DND-41 (cell line): ENCODE results near the gene GPR42.

Experiments
- ATAC-seq: fragments of 200-7000 bp; cut with Tn5 transposase; 3 replicates; pipeline ENCODE4 v1.9.1; 2021; ENCODE audit warnings: low read depth; ENCODE audit not compliant: insufficient read depth
- DNase-seq: peaks from one replicate; pipeline ENCODE4 v3.0.0-alpha.2; 2020
- H2AFZ ChIP-seq: 2 replicates; pipeline ENCODE4 v1.6.0; 2012; ENCODE audit warnings: low read depth, low read length
- H3K27ac ChIP-seq: 2 replicates; pipeline ENCODE4 v1.5.1; 2012; ENCODE audit warnings: low read length, inconsistent platforms
- H3K27me3 ChIP-seq: fragments of 200-600 bp; sonication (generic); 2 replicates; pipeline ENCODE4 v1.6.0; 2012; ENCODE audit warnings: low read length, mild to moderate bottlenecking, inconsistent platforms; ENCODE audit not compliant: insufficient read depth, poor library complexity
- H3K36me3 ChIP-seq: 2 replicates; pipeline ENCODE4 v1.5.1; 2012; ENCODE audit warnings: low read length, inconsistent platforms; ENCODE audit not compliant: insufficient read depth
- H3K4me1 ChIP-seq: 2 replicates; pipeline ENCODE4 v1.5.1; 2012; ENCODE audit warnings: mild to moderate bottlenecking, low read length; ENCODE audit not compliant: insufficient read depth
- H3K4me2 ChIP-seq: 2 replicates; pipeline ENCODE4 v1.6.0; 2012; ENCODE audit warnings: mild to moderate bottlenecking, moderate library complexity, low read length, inconsistent platforms; ENCODE audit not compliant: insufficient read depth
- H3K4me3 ChIP-seq, 2 experiments: fragments of 200-600 bp in 1 of 2; shearing (Covaris generic) in 1 of 2; 2 replicates each; pipeline ENCODE4 v1.5.1; 2012 to 2016; ENCODE audit warnings: inconsistent platforms in 2 of 2, low read length in 2 of 2, mild to moderate bottlenecking in 2 of 2, low read depth in 1 of 2, moderate library complexity in 1 of 2
- H3K79me2 ChIP-seq: 2 replicates; pipeline ENCODE4 v1.6.0; 2012; ENCODE audit warnings: low read length, inconsistent platforms; ENCODE audit not compliant: insufficient read depth
- H3K9ac ChIP-seq: 2 replicates; pipeline ENCODE4 v1.6.0; 2012; ENCODE audit warnings: low read depth, mild to moderate bottlenecking, inconsistent platforms, low read length, moderate library complexity
- H3K9me3 ChIP-seq: 2 replicates; pipeline ENCODE4 v1.5.1; 2012; ENCODE audit warnings: low read length, moderate library complexity, mild to moderate bottlenecking, inconsistent platforms; ENCODE audit not compliant: insufficient read depth, severe bottlenecking
- H4K20me1 ChIP-seq: 2 replicates; pipeline ENCODE4 v1.6.0; 2012; ENCODE audit warnings: low read length; ENCODE audit not compliant: insufficient read depth
- CTCF ChIP-seq: IDR thresholded peaks from 2 replicates; pipeline ENCODE4 v1.5.1; 2012; ENCODE audit warnings: borderline replicate concordance, low read length, moderate library complexity, mild to moderate bottlenecking; ENCODE audit not compliant: poor library complexity, severe bottlenecking; ENCODE audit errors: extremely low read depth
- EZH2 ChIP-seq: IDR thresholded peaks from 3 replicates; pipeline ENCODE4 v1.6.1; 2012; ENCODE audit warnings: borderline replicate concordance, low read depth, mild to moderate bottlenecking, moderate library complexity, low read length, inconsistent platforms; ENCODE audit not compliant: severe bottlenecking

Gene GPR42

GRCh38 chr19:35419046-35419445 lies 48.2 kb downstream of the GPR42 start:
- Histone ChIP-seq H3K4me2 (no peak overlapping the region), H3K27me3 (peaks cover 9% of the 10 kb centered on the region), H4K20me1 (no peaks in the 10 kb centered on the region), H3K79me2 (no peaks in the 10 kb centered on the region), H3K4me3 (no peak overlapping the region), H3K9ac (no peak overlapping the region), H3K4me1 (no peaks in the 10 kb centered on the region), H3K9me3 (no peaks in the 10 kb centered on the region), H3K27ac (no peak overlapping the region), H3K36me3 (no peaks in the 10 kb centered on the region), H2AFZ (no peak overlapping the region)
- ATAC-seq (no peak), DNase-seq (no peak)
- TF ChIP-seq CTCF (no peak), EZH2 (no peak)

- TF ChIP-seq CTCF (no peak), EZH2 (no peak)
- DNase-seq (no peak), ATAC-seq (no peak)
- Histone ChIP-seq H3K79me2 (no peaks in the 10 kb centered on the region), H3K27ac (no peak overlapping the region), H3K9ac (no peak overlapping the region), H3K36me3 (no peaks in the 10 kb centered on the region), H3K4me1 (no peaks in the 10 kb centered on the region), H3K4me2 (no peak overlapping the region), H3K27me3 (peaks cover 9% of the 10 kb centered on the region), H3K9me3 (no peaks in the 10 kb centered on the region), H2AFZ (no peak overlapping the region), H4K20me1 (no peaks in the 10 kb centered on the region), H3K4me3 (no peak overlapping the region)
These were observed 48.9 kb downstream of the GPR42 start for GRCh38 chr19:35419805-35420204.

- H3K9ac ChIP-seq, result no peak overlapping the region
- TF ChIP-seq EZH2, result no peak
- no peak for TF ChIP-seq CTCF
- H3K9me3 ChIP-seq, result no peaks in the 10 kb centered on the region
- H3K4me3 ChIP-seq, result no peak overlapping the region
- no peaks in the 10 kb centered on the region for H3K79me2 ChIP-seq
- no peak overlapping the region for H2AFZ ChIP-seq
- no peaks in the 10 kb centered on the region for H3K4me1 ChIP-seq
- no peak overlapping the region for H3K4me2 ChIP-seq
- no peak overlapping the region for H3K27ac ChIP-seq
- DNase-seq (no peak), ATAC-seq (no peak)
- no peaks in the 10 kb centered on the region for H4K20me1 ChIP-seq
- H3K27me3 ChIP-seq, result peaks cover 9% of the 10 kb centered on the region
- no peaks in the 10 kb centered on the region for H3K36me3 ChIP-seq
These were observed 50.5 kb downstream of the GPR42 start for GRCh38 chr19:35421362-35421761.
